ENCODE measurements around the gene MARCHF9. TPM values are rescaled to one million over a fixed set of nuclear protein-coding genes. Genes with fewer than 3 reads are reported as not detected.

The MARCHF9 gene
- total RNA-seq, 1 donor from 2014 or later: 6.3 TPM

DNA sequence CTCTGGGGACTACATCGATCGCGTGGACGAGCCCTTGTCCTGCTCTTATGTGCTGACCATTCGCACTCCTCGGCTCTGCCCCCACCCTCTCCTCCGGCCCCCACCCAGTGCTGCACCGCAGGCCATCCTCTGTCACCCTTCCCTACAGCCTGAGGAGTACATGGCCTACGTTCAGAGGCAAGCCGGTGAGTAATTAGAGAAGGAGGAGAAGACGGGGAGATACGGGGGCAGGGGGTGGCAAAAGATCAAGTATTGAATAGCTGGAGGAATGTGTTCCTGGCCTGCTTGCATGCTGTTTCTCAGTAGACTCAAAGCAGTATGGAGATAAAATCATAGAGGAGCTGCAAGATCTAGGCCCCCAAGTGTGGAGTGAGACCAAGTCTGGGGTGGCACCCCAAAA, 39.1 kb upstream of the MARCHF9 start:
- Histone ChIP-seq H3K36me3 (ENCODE audit: control insufficient read depth, insufficient read depth, low read length) (peaks cover 11% of the 10 kb centered on the region), H3K27me3 (ENCODE audit: control insufficient read depth, insufficient read depth, low read length) (no peaks in the 10 kb centered on the region), H3K4me3 (ENCODE audit: low read depth, low read length) (no peak overlapping the region)
- FAIRE-seq: no peak
- TF ChIP-seq, protein P1, sequence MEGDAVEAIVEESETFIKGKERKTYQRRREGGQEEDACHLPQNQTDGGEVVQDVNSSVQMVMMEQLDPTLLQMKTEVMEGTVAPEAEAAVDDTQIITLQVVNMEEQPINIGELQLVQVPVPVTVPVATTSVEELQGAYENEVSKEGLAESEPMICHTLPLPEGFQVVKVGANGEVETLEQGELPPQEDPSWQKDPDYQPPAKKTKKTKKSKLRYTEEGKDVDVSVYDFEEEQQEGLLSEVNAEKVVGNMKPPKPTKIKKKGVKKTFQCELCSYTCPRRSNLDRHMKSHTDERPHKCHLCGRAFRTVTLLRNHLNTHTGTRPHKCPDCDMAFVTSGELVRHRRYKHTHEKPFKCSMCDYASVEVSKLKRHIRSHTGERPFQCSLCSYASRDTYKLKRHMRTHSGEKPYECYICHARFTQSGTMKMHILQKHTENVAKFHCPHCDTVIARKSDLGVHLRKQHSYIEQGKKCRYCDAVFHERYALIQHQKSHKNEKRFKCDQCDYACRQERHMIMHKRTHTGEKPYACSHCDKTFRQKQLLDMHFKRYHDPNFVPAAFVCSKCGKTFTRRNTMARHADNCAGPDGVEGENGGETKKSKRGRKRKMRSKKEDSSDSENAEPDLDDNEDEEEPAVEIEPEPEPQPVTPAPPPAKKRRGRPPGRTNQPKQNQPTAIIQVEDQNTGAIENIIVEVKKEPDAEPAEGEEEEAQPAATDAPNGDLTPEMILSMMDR (IDR thresholded peaks at IDR 0.05; ENCODE audit: insufficient read depth, low read length, severe bottlenecking): no peak
- no peak for DNase-seq (ENCODE audit: low read depth)

DNA sequence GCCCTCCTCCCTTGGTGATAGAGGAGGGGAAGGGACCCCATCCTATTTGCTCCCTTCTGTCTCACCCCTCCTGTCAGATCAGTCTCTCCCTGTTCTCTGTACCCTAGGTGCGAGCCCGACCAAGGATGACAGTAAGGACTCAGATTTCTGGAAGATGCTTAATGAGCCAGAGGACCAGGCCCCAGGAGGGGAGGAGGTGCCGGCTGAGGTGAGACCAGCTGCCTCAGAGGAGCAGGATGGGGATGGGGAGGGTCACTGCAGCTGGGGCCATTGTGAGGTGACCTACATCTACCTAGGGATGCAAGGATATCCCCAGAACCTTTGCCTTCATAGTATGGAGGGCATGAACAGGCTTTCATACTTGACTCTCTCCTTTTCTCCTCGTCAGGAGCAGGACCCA, 38.6 kb upstream of the MARCHF9 start:
- Histone ChIP-seq H3K36me3 (ENCODE audit: control insufficient read depth, insufficient read depth, low read length) (peaks cover 12% of the 10 kb centered on the region), H3K4me3 (ENCODE audit: low read depth, low read length) (no peak overlapping the region), H3K27me3 (ENCODE audit: control insufficient read depth, insufficient read depth, low read length) (no peaks in the 10 kb centered on the region)
- DNase-seq (ENCODE audit: low read depth): no peak
- FAIRE-seq: no peak
- TF ChIP-seq, protein P1 (IDR thresholded peaks at IDR 0.05; ENCODE audit: insufficient read depth, low read length, severe bottlenecking): no peak

DNA sequence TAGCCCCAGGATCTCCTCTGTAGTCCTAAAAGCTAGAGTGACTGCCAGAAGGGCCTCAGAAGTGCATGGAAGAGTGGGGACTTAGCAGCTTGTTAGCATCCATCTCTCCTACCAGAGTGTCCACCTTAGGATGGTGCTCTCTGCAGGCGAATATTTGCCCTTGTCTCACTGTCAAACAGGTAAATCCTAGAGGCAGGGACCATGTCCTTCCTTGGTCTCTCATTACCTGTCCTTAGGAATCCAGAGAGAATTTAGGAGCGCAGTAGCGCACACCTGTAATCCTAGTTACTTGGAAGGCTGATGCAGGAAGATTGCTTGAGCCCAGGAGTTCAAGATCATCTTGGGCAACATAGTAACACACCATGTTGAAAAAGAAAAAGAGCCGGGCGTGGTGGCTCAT, 37.8 kb upstream of the MARCHF9 start:
- H3K27me3 ChIP-seq (ENCODE audit: control insufficient read depth, insufficient read depth, low read length): no peaks in the 10 kb centered on the region
- DNase-seq (ENCODE audit: low read depth) (no peak), FAIRE-seq (no peak)
- H3K36me3 ChIP-seq (ENCODE audit: control insufficient read depth, insufficient read depth, low read length): peaks cover 12% of the 10 kb centered on the region
- TF ChIP-seq, protein P1 (IDR thresholded peaks at IDR 0.05; ENCODE audit: insufficient read depth, low read length, severe bottlenecking): no peak
- H3K4me3 ChIP-seq (ENCODE audit: low read depth, low read length): no peak overlapping the region

DNA sequence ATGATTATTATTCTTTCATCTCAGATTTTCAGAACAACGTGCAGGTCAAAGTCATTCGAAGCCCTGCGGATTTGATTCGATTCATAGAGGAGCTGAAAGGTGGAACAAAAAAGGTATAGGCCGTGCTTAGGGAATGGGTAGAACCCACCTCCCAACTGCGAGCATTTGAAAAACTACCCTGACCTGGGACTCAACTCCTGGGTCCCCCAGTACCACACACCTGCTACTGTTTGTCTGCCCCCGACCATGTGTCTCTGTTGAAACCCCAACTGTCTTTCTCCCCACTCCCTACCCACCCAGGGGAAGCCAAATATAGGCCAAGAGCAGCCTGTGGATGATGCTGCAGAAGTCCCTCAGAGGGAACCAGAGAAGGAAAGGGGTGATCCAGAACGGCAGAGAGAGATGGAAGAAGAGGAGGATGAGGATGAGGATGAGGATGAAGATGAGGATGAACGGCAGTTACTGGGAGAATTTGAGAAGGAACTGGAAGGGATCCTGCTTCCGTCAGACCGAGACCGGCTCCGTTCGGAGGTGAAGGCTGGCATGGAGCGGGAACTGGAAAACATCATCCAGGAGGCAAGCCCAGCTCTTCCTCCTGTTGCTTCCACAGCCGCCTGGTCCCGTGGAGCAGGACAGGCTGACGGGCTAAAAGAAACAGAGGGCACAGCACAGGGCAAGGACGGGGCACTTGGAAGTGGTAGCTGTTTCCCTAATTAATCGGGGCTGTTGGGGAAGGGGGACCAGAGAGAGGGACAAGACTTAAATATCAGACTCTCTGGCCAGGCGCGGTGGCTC, 36.9 kb upstream of the MARCHF9 start:
- Histone ChIP-seq H3K27me3 (ENCODE audit: control insufficient read depth, insufficient read depth, low read length) (no peaks in the 10 kb centered on the region), H3K36me3 (ENCODE audit: control insufficient read depth, insufficient read depth, low read length) (peaks cover 12% of the 10 kb centered on the region)
- FAIRE-seq: no peak

DNA sequence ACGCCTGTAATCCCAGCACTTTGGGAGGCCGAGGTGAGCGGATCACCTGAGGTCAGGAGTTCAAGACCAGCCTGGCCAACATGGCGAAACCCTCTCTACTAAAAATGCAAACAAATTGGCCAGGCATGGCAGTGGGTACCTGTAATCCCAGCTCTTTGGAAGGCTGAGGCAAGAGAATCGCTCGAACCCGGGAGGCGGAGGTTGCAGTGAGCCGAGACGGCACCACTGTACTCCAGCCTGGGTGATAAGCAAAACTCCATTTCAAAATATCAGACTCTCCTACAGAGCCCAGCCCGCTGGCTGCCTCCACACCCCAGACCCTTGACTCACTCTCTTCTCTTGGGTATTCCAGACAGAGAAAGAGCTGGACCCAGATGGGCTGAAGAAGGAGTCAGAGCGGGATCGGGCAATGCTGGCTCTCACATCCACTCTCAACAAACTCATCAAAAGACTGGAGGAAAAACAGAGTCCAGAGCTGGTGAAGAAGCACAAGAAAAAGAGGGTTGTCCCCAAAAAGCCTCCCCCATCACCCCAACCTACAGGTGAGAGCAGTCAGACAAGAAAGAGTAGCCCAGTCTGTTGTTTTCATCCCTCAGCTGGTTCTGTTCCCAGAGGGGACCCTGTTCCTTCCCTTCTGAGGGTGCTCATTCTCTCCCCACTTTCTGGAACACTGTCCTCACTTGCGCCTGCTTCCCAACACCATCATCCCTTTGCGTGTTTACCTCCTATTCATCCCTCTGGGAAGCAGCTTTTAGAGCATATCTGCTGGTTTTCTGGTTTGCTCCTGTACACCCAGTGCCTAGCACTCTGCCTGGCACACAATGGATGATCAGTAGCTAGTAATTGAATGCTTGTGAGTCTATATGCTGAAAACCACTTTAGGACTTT, 36.0 kb upstream of the MARCHF9 start:
- peaks cover 12% of the 10 kb centered on the region for H3K36me3 ChIP-seq (ENCODE audit: control insufficient read depth, insufficient read depth, low read length)
- TF ChIP-seq, protein P1 (IDR thresholded peaks at IDR 0.05; ENCODE audit: insufficient read depth, low read length, severe bottlenecking): no peak
- no peaks in the 10 kb centered on the region for H3K27me3 ChIP-seq (ENCODE audit: control insufficient read depth, insufficient read depth, low read length)
- DNase-seq (ENCODE audit: low read depth) (no peak), FAIRE-seq (peak; percentile 7)
- no peak overlapping the region for H3K4me3 ChIP-seq (ENCODE audit: low read depth, low read length)

More for the DNA sequence above, 36.9 kb upstream of the MARCHF9 start:
- no peak for DNase-seq (ENCODE audit: low read depth)
- H3K4me3 ChIP-seq (ENCODE audit: low read depth, low read length): no peak overlapping the region
- TF ChIP-seq, protein P1 (IDR thresholded peaks at IDR 0.05; ENCODE audit: insufficient read depth, low read length, severe bottlenecking): no peak
